ENCODE data around the gene C14orf119.

Gene C14orf119

GRCh38 chr14:23097786-23098185, 2.5 kb downstream of the C14orf119 start:
- no peak overlapping the region for H3K4me3 ChIP-seq (ENCODE audit: low read depth, low read length)
- TF ChIP-seq CTCF (IDR thresholded peaks at IDR 0.05; ENCODE audit: control insufficient read depth, extremely low read depth, insufficient read depth): no peak
- DNase-seq (ENCODE audit: low read depth): no peak

- no peak overlapping the region for H3K4me3 ChIP-seq (ENCODE audit: low read depth, low read length)
- DNase-seq (ENCODE audit: low read depth): no peak
- no peak for TF ChIP-seq CTCF (IDR thresholded peaks at IDR 0.05; ENCODE audit: control insufficient read depth, extremely low read depth, insufficient read depth)
Observed at GRCh38 chr14:23099212-23099861, 4.0 kb downstream of the C14orf119 start.

GRCh38 chr14:23101213-23101970, 6.1 kb downstream of the C14orf119 start:
- DNase-seq (ENCODE audit: low read depth): no peak
- H3K4me3 ChIP-seq (ENCODE audit: low read depth, low read length): no peak overlapping the region
- no peak for TF ChIP-seq CTCF (IDR thresholded peaks at IDR 0.05; ENCODE audit: control insufficient read depth, extremely low read depth, insufficient read depth)

- DNase-seq (ENCODE audit: low read depth): no peak
- TF ChIP-seq CTCF (IDR thresholded peaks at IDR 0.05; ENCODE audit: control insufficient read depth, extremely low read depth, insufficient read depth): no peak
- H3K4me3 ChIP-seq (ENCODE audit: low read depth, low read length): no peak overlapping the region
Observed at GRCh38 chr14:23101986-23102625, 6.8 kb downstream of the C14orf119 start.

- H3K4me3 ChIP-seq (ENCODE audit: low read depth, low read length): no peak overlapping the region
- TF ChIP-seq CTCF (IDR thresholded peaks at IDR 0.05; ENCODE audit: control insufficient read depth, extremely low read depth, insufficient read depth): no peak
- no peak for DNase-seq (ENCODE audit: low read depth)
Observed at GRCh38 chr14:23102801-23103200, 7.5 kb downstream of the C14orf119 start.

GRCh38 chr14:23103581-23103980, 8.3 kb downstream of the C14orf119 start:
- TF ChIP-seq CTCF (IDR thresholded peaks at IDR 0.05; ENCODE audit: control insufficient read depth, extremely low read depth, insufficient read depth): no peak
- no peak for DNase-seq (ENCODE audit: low read depth)
- no peak overlapping the region for H3K4me3 ChIP-seq (ENCODE audit: low read depth, low read length)

Data from LNCaP clone FGC (cell line).